SK-N-SH treated with all-trans-retinoic acid at 6 μM for 48 hours (cell line): ENCODE results near the gene ADM5.

Experiments used
- ATAC-seq: fragments of 200-7000 bp; cut with Tn5 transposase; 3 replicates; pipeline ENCODE4 v1.9.1; 2020; ENCODE audit warnings: mild to moderate bottlenecking, moderate library complexity
- ARNTL ChIP-seq: fragments of 450-650 bp; formaldehyde crosslinking; IDR thresholded peaks from 2 replicates; pipeline ENCODE4 v1.5.0; 2020; ENCODE audit warnings: low read depth, mild to moderate bottlenecking, moderate library complexity, borderline replicate concordance
- BACH2 ChIP-seq: fragments of 250-450 bp; sonication (Bioruptor Pico); IDR thresholded peaks from 2 replicates; pipeline ENCODE4 v1.9.0; 2021; ENCODE audit warnings: mild to moderate bottlenecking, borderline replicate concordance
- CREB5 ChIP-seq: fragments of 250-450 bp; sonication (Bioruptor Pico); IDR thresholded peaks from 2 replicates; pipeline ENCODE4 v1.5.1; 2020; ENCODE audit warnings: low read depth, mild to moderate bottlenecking, moderate library complexity
- CSDC2 ChIP-seq: fragments of 250-450 bp; sonication (Bioruptor Pico); IDR thresholded peaks from 2 replicates; pipeline ENCODE4 v1.5.0; 2020; ENCODE audit warnings: mild to moderate bottlenecking, moderate library complexity
- CSRNP3 ChIP-seq: fragments of 250-450 bp; sonication (Bioruptor Pico); IDR thresholded peaks from 2 replicates; pipeline ENCODE4 v1.5.1; 2021; ENCODE audit warnings: mild to moderate bottlenecking, moderate library complexity
- ESRRG ChIP-seq: fragments of 250-450 bp; sonication (Bioruptor Pico); IDR thresholded peaks from 2 replicates; pipeline ENCODE4 v1.6.1; 2021; ENCODE audit warnings: mild to moderate bottlenecking
- GLIS3 ChIP-seq: fragments of 250-450 bp; sonication (Bioruptor Pico); IDR thresholded peaks from 2 replicates; pipeline ENCODE4 v1.5.0; 2020; ENCODE audit warnings: mild to moderate bottlenecking, moderate library complexity
- ISL1 ChIP-seq: fragments of 250-450 bp; sonication (Bioruptor Pico); IDR thresholded peaks from 2 replicates; pipeline ENCODE4 v2.1.2; 2022; ENCODE audit warnings: mild to moderate bottlenecking, moderate library complexity
- OSR1 ChIP-seq: fragments of 250-450 bp; sonication (Bioruptor Pico); IDR thresholded peaks from 2 replicates; pipeline ENCODE4 v1.8.0; 2022; ENCODE audit warnings: moderate library complexity, mild to moderate bottlenecking, inconsistent platforms
- PATZ1 ChIP-seq: fragments of 250-450 bp; sonication (Bioruptor Pico); IDR thresholded peaks from 2 replicates; pipeline ENCODE4 v1.8.0; 2020; ENCODE audit warnings: mild to moderate bottlenecking, moderate library complexity, borderline replicate concordance
- POU6F1 ChIP-seq: fragments of 250-450 bp; sonication (Bioruptor Pico); IDR thresholded peaks from 2 replicates; pipeline ENCODE4 v1.8.0; 2021; ENCODE audit warnings: low read depth, mild to moderate bottlenecking, moderate library complexity, borderline replicate concordance
- PPARA ChIP-seq: fragments of 250-450 bp; sonication (Bioruptor Pico); IDR thresholded peaks from 2 replicates; pipeline ENCODE4 v1.5.0; 2020; ENCODE audit warnings: mild to moderate bottlenecking, borderline replicate concordance
- SNAI2 ChIP-seq: fragments of 250-450 bp; sonication (Bioruptor Pico); IDR thresholded peaks from 2 replicates; pipeline ENCODE4 v1.5.0; 2020; ENCODE audit warnings: mild to moderate bottlenecking, moderate library complexity
- TCF4 ChIP-seq: fragments of 250-450 bp; sonication (Bioruptor Pico); IDR thresholded peaks from 2 replicates; pipeline ENCODE4 v1.8.0; 2021; ENCODE audit warnings: mild to moderate bottlenecking, moderate library complexity, borderline replicate concordance
- TOX ChIP-seq: fragments of 250-450 bp; sonication (Bioruptor Pico); IDR thresholded peaks from 2 replicates; pipeline ENCODE4 v1.8.0; 2021; ENCODE audit warnings: mild to moderate bottlenecking, moderate library complexity, borderline replicate concordance
- TSHZ2 ChIP-seq: fragments of 250-450 bp; sonication (Bioruptor Pico); IDR thresholded peaks from 2 replicates; pipeline ENCODE4 v1.5.0; 2020; ENCODE audit warnings: mild to moderate bottlenecking, moderate library complexity
- ZC3H10 ChIP-seq: fragments of 250-450 bp; sonication (Bioruptor Pico); IDR thresholded peaks from 2 replicates; pipeline ENCODE4 v1.5.1; 2021; ENCODE audit warnings: mild to moderate bottlenecking, moderate library complexity
- ZFP3 ChIP-seq: fragments of 250-450 bp; sonication (Bioruptor Pico); IDR thresholded peaks from 2 replicates; pipeline ENCODE4 v1.5.0; 2020; ENCODE audit warnings: mild to moderate bottlenecking, moderate library complexity
- ZFP30 ChIP-seq: fragments of 450-650 bp; formaldehyde crosslinking; IDR thresholded peaks from 2 replicates; pipeline ENCODE4 v1.5.0; 2022; ENCODE audit warnings: mild to moderate bottlenecking, moderate library complexity
- ZNF565 ChIP-seq: fragments of 450-650 bp; formaldehyde crosslinking; conservative IDR thresholded peaks from 2 replicates; pipeline ENCODE4 v1.5.0; 2020; ENCODE audit warnings: low read depth, mild to moderate bottlenecking, moderate library complexity
- ZNF70 ChIP-seq: fragments of 450-650 bp; formaldehyde crosslinking; IDR thresholded peaks from 2 replicates; pipeline ENCODE4 v1.5.0; 2020; ENCODE audit warnings: mild to moderate bottlenecking, moderate library complexity
- ZNF8 ChIP-seq: fragments of 450-650 bp; formaldehyde crosslinking; IDR thresholded peaks from 2 replicates; pipeline ENCODE4 v1.5.0; 2020; ENCODE audit warnings: mild to moderate bottlenecking, moderate library complexity

ADM5 gene

GRCh38 chr19:49688531-49689132 lies 762 bp upstream of the ADM5 start:
- ATAC-seq: no peak
- TF ChIP-seq CSDC2 (CRISPR knock-in tag) (no peak), ISL1 (CRISPR knock-in tag) (no peak), PATZ1 (CRISPR knock-in tag) (no peak), TCF4 (no peak), CREB5 (CRISPR knock-in tag) (no peak), SNAI2 (no peak), GLIS3 (no peak), POU6F1 (CRISPR knock-in tag) (no peak), TSHZ2 (CRISPR knock-in tag) (no peak), ZNF8 (no peak), ARNTL (CRISPR knock-in tag) (no peak), PPARA (CRISPR knock-in tag) (no peak), BACH2 (no peak), TOX (CRISPR knock-in tag) (no peak), ESRRG (no peak), ZNF565 (CRISPR knock-in tag) (no peak)
- TF ChIP-seq, all 23 proteins: peak for 0

GRCh38 chr19:49690079-49690655 lies 773 bp downstream of the ADM5 start:
- ATAC-seq: peak; percentile 40
- no peak for TF ChIP-seq POU6F1 (CRISPR knock-in tag)
- TF ChIP-seq SNAI2: no peak
- no peak for TF ChIP-seq CREB5 (CRISPR knock-in tag)
- TF ChIP-seq ZFP30: no peak
- no peak for TF ChIP-seq ZFP3 (CRISPR knock-in tag)
- no peak for TF ChIP-seq ZNF70 (CRISPR knock-in tag)
- no peak for TF ChIP-seq CSDC2 (CRISPR knock-in tag)
- no peak for TF ChIP-seq ZC3H10
- no peak for TF ChIP-seq ESRRG
- TF ChIP-seq TOX (CRISPR knock-in tag): no peak
- TF ChIP-seq ARNTL (CRISPR knock-in tag): no peak
- TF ChIP-seq ISL1 (CRISPR knock-in tag): no peak
- TF ChIP-seq TCF4: no peak
- TF ChIP-seq OSR1 (CRISPR knock-in tag): no peak
- TF ChIP-seq CSRNP3 (CRISPR knock-in tag): no peak
- TF ChIP-seq TSHZ2 (CRISPR knock-in tag): no peak
